WI38 (cell line): ENCODE results near the gene SH3RF3.

Source experiments
- H3K4me3 ChIP-seq: 2 replicates; pipeline ENCODE4 v1.5.1; 2011; ENCODE audit warnings: low read depth, mild to moderate bottlenecking, control low read depth, low read length
- TF ChIP-seq, protein P1 (sequence below): IDR thresholded peaks from 2 replicates; pipeline ENCODE4 v1.5.1; 2012; ENCODE audit warnings: low read depth, mild to moderate bottlenecking, control low read depth, low read length

Gene SH3RF3

DNA sequence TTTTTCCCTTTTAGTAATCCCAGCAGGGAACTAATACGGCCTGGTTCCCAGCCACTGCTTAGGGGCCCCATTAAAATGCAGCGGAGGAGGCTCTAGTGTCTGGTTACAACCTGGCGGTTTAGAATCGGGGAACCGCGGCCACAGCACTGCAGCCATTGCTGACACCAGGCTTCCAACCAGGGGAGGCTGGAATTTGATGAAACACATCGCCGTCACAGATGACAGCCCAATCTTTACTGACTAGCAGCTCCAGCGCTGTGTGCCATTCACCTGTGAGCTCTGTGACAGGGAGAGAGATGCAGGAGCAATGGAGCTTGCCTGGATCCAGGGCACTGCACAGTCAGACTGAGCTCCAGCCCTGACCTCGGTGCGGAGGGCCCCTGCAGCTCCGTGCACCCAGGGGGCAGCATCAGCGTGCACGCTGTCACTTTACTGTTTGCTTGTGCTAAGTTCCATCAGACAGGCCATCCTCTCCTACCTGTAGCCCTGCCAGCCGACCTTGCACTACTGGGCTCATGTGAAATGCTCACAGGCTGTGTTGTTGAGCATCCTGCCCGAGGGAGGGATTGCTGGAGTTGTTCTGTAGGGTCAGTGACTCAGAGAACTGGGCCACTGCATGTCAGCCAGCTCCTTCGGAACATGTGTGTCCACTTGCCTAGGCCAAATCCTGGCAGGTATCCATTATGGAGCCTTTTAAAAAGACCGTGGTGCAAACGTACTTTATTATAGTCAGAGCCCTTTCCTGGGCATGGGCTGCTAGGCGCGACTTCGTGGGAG lies 281.2 kb downstream of the SH3RF3 start:
- TF ChIP-seq, protein P1, sequence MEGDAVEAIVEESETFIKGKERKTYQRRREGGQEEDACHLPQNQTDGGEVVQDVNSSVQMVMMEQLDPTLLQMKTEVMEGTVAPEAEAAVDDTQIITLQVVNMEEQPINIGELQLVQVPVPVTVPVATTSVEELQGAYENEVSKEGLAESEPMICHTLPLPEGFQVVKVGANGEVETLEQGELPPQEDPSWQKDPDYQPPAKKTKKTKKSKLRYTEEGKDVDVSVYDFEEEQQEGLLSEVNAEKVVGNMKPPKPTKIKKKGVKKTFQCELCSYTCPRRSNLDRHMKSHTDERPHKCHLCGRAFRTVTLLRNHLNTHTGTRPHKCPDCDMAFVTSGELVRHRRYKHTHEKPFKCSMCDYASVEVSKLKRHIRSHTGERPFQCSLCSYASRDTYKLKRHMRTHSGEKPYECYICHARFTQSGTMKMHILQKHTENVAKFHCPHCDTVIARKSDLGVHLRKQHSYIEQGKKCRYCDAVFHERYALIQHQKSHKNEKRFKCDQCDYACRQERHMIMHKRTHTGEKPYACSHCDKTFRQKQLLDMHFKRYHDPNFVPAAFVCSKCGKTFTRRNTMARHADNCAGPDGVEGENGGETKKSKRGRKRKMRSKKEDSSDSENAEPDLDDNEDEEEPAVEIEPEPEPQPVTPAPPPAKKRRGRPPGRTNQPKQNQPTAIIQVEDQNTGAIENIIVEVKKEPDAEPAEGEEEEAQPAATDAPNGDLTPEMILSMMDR = no peak
- H3K4me3 ChIP-seq = no peak overlapping the region

- H3K4me3 ChIP-seq = no peak overlapping the region
- TF ChIP-seq, protein P1 = no peak
Measured at GRCh38 chr2:109411640-109412325, 282.8 kb downstream of the SH3RF3 start.

DNA sequence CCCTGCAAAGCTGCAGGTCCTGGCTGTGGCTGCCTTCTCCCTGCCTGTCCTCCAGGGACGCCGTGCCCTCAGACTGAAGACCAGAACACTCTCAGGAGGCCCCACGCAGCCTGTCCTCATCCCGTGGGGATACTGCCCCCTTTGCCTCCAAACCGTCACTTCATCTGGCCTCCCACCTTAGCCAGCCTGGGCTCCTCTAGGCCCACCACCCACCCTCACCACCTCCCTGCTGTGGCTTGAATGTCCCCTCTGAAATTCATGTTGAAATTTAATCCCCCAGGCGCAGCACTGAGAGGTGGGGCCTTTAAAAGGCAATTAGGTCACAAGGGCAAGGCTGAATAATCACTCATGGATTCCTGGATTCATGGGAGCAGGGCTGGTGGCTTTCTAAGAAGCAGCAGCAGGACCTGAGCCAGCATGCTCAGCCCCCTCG lies 286.6 kb downstream of the SH3RF3 start:
- TF ChIP-seq, protein P1 = no peak

DNA sequence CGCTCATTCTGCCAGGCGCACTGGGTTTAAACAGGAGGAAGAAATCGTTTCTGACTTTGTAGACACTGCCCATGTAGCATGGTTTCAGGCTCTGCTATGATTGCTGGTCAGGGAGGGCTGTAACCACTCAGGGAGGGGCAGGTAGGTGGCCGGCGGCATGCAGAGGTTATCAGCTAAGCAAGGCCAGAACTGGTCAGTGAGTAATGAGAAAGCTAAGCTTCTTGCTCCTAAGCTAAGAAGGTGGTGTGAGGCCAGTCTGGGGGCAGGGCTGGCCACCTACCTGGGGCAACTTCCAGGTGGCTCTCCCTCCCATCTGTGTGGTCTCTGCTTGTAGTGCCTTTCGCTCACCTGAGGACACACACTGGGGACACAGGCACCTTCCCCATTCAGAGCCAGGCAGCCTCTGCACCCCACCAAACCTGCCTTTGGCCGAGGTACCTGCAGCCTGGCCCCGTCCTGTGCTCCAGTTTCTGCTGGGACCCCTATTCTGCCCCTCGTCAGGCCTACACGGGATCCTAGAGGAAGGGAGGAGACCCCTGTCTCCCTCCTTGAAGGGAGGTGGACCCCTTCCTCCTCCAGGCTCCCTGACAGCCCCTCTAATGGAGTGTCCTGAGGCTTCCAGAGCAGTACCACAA lies 288.8 kb downstream of the SH3RF3 start:
- TF ChIP-seq, protein P1 = no peak
- H3K4me3 ChIP-seq = no peak overlapping the region

More for the DNA sequence above, 286.6 kb downstream of the SH3RF3 start:
- no peak overlapping the region for H3K4me3 ChIP-seq

DNA sequence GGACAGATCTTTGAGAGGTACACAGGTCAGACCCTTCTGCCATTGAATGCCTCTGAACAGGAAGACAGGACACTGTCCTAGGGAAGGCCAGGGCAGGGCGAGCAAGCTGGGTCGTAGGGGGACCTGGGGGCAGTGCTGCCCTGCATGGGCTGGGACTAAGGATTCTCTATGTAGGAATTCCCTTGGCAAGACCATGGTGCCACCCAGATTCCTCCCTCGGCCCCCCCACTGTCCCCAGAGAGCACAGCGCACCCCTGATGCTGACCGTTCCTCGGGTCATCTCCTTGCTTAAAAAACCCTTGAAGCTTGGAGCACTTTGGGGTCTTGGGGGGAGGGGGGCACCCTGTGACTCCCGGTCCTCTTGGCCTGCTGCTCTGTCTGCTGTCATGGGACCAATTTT lies 289.7 kb downstream of the SH3RF3 start:
- no peak overlapping the region for H3K4me3 ChIP-seq
- TF ChIP-seq, protein P1 = no peak

DNA sequence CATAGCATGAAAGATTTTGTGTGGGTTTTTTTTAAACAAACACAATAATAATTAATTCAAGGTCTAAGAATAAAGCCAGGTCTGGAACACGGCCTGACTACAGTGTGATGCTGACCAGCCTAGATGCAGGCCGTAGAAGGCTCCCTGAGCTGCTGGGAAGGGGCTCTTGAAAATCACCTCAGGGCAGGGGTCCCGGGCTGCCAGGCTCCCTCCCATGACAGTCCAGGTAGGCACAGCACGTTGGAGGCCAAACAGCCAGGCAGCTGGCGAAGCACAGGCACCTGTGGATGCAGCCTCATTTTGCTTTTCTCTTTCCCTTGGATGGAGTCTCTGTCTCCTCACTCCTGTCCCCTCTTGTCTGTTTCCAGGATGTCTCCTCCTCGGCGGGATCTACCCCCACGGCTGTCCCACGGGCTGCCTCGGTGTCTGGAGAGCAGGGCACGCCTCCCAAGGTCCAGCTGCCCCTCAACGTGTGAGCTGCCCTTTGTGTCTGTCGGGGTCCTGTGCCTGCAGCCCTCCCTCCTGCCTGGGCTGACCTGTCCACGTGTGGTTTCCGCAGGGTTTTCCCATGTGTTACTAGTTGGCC lies 290.3 kb downstream of the SH3RF3 start:
- no peak overlapping the region for H3K4me3 ChIP-seq
- TF ChIP-seq, protein P1 = no peak
